Measurements from ENCODE around the gene GALNT18.

GALNT18 gene

DNA sequence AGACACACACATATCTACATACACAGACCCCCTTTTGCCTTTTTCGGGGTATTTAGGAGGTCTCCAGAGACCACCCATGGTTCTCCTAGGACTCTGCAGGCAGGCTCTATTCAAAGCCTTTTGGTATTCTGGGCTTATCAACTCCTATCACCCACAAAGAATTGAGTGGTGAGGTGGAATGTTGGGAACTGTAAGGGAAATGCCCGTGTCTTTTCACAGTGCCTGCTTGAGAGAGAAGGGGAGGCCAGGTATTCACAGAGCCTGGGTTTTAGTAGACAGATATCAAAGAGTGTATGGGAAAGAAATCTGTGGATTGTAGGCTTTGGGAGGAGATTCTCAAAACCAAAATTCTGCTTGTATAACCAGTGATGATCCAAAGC, 224.8 kb downstream of the GALNT18 start:
- Histone ChIP-seq H3K4me3 (ENCODE audit: control insufficient read depth in 1 of 7, extremely low read depth in 1 of 7, insufficient read depth in 4 of 7, low read depth in 2 of 7, low read length in 6 of 7) (no peak overlapping the region), H3K27me3 (replicated peaks in 2 of 5; ENCODE audit: control insufficient read depth in 4 of 5, insufficient read depth in 5 of 5, low read length in 4 of 5) (peaks cover 0 to 30% (median 6%) of the 10 kb centered on the region in 5 experiments), H3K36me3 (ENCODE audit: control insufficient read depth in 4 of 4, insufficient read depth in 4 of 4, low read length in 3 of 4) (no peaks in the 10 kb centered on the region), H3K4me1 (ENCODE audit: control extremely low read depth in 1 of 4, control insufficient read depth in 4 of 4, insufficient read depth in 4 of 4, low read length in 3 of 4) (no peaks in the 10 kb centered on the region), H3K27ac (ENCODE audit: insufficient read depth in 1 of 2, low read depth in 1 of 2, low read length in 2 of 2, poor library complexity in 1 of 2, severe bottlenecking in 2 of 2) (no peak overlapping the region), H3K9me3 (ENCODE audit: control extremely low read depth in 1 of 5, control insufficient read depth in 4 of 5, insufficient read depth in 2 of 5, low read depth in 1 of 5, low read length in 4 of 5) (no peaks in the 10 kb centered on the region)
- WGBS (ENCODE audit: insufficient coverage) = 88% methylated on average over 1 of the region's 2 CpGs
- DNase-seq = no peak
- CTCF ChIA-PET = interaction anchor here (0.8 kb wide), 1 partner anchor 225 kb away, joined by 3 read pairs; the partner anchor contains the start of gene GALNT18
- POLR2A ChIA-PET = no interaction called here

DNA sequence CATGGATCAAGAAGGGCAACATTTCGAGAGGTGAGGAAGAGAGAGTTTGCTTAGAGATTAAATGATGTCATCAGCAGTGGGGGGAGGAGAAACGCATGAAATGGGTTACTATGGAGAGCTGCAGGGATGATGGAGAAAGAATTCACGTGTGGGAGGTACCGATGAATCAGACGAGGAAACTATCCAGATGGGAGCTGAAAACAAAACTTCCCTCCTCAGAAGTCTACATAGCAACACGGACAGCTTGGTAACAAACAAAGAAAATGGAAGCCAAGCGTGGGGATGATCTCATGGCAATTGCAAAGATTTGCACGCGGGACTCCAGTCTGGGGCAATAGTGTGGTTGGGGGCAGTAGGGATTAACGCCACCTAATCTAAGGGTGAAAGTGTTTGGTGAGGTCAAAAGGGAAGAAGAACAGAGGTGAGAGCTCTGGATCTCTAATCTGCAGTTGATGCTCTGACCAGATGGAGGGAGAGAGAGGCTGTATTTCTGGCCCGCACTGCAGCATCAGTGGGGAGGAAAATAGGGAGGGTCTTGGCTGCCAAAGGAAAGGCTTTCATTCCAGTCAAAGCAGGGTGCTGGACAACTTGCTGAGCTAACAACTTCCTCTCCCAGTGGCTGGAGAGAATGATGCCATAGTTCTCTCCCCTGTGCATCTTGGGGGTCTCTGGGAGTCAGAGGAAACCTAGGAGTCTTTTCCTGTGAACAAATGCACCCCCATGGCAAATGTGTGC, 225.3 kb downstream of the GALNT18 start:
- Histone ChIP-seq H3K4me1 (ENCODE audit: control extremely low read depth in 1 of 4, control insufficient read depth in 4 of 4, insufficient read depth in 4 of 4, low read length in 3 of 4) (no peaks in the 10 kb centered on the region), H3K4me3 (ENCODE audit: control insufficient read depth in 1 of 7, extremely low read depth in 1 of 7, insufficient read depth in 4 of 7, low read depth in 2 of 7, low read length in 6 of 7) (no peak overlapping the region), H3K36me3 (ENCODE audit: control insufficient read depth in 4 of 4, insufficient read depth in 4 of 4, low read length in 3 of 4) (no peaks in the 10 kb centered on the region), H3K27me3 (replicated peaks in 2 of 5; ENCODE audit: control insufficient read depth in 4 of 5, insufficient read depth in 5 of 5, low read length in 4 of 5) (peaks cover 0 to 30% (median 6%) of the 10 kb centered on the region in 5 experiments), H3K27ac (ENCODE audit: insufficient read depth in 1 of 2, low read depth in 1 of 2, low read length in 2 of 2, poor library complexity in 1 of 2, severe bottlenecking in 2 of 2) (no peak overlapping the region), H3K9me3 (ENCODE audit: control extremely low read depth in 1 of 5, control insufficient read depth in 4 of 5, insufficient read depth in 2 of 5, low read depth in 1 of 5, low read length in 4 of 5) (no peaks in the 10 kb centered on the region)
- DNase-seq = no peak
- CTCF ChIA-PET = interaction anchor here (0.8 kb wide), 1 partner anchor 225 kb away, joined by 3 read pairs; the partner anchor contains the start of gene GALNT18
- 91% methylated on average over 10 of the region's 11 CpGs for WGBS (ENCODE audit: insufficient coverage)
- POLR2A ChIA-PET = no interaction called here

DNA sequence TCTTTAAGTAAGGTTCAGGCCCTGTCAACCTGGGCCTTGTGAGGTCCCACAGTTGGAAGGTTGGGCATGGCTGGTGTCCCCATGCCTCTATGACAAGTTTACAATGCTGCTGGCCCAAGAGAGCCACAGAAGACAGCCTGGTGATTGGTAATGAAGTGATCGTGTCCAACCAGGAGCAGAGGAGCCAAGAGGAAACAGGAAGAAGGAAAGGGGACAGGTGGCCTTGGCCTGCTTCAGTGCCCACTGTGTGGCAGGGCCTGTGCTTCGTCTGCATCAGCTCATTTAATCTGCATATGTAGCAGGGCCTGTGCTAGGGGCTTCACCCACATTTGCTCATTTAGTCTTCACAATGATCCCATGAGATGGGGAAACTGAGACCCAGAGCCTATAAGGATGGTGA, 226.7 kb downstream of the GALNT18 start:
- 100% methylated on average over 2 of the region's 2 CpGs for WGBS (ENCODE audit: insufficient coverage)
- Histone ChIP-seq H3K27ac (ENCODE audit: insufficient read depth in 1 of 2, low read depth in 1 of 2, low read length in 2 of 2, poor library complexity in 1 of 2, severe bottlenecking in 2 of 2) (no peak overlapping the region), H3K36me3 (ENCODE audit: control insufficient read depth in 4 of 4, insufficient read depth in 4 of 4, low read length in 3 of 4) (no peaks in the 10 kb centered on the region), H3K4me3 (ENCODE audit: control insufficient read depth in 1 of 7, extremely low read depth in 1 of 7, insufficient read depth in 4 of 7, low read depth in 2 of 7, low read length in 6 of 7) (no peak overlapping the region), H3K9me3 (ENCODE audit: control extremely low read depth in 1 of 5, control insufficient read depth in 4 of 5, insufficient read depth in 2 of 5, low read depth in 1 of 5, low read length in 4 of 5) (no peaks in the 10 kb centered on the region), H3K4me1 (ENCODE audit: control extremely low read depth in 1 of 4, control insufficient read depth in 4 of 4, insufficient read depth in 4 of 4, low read length in 3 of 4) (no peaks in the 10 kb centered on the region), H3K27me3 (replicated peaks in 2 of 5; ENCODE audit: control insufficient read depth in 4 of 5, insufficient read depth in 5 of 5, low read length in 4 of 5) (peaks cover 0 to 20% (median 6%) of the 10 kb centered on the region in 5 experiments)
- ChIA-PET POLR2A (no interaction called here), CTCF (no interaction called here)
- DNase-seq = no peak

- Histone ChIP-seq H3K27ac (ENCODE audit: insufficient read depth in 1 of 2, low read depth in 1 of 2, low read length in 2 of 2, poor library complexity in 1 of 2, severe bottlenecking in 2 of 2) (no peak overlapping the region), H3K36me3 (ENCODE audit: control insufficient read depth in 4 of 4, insufficient read depth in 4 of 4, low read length in 3 of 4) (no peaks in the 10 kb centered on the region), H3K4me1 (ENCODE audit: control extremely low read depth in 1 of 4, control insufficient read depth in 4 of 4, insufficient read depth in 4 of 4, low read length in 3 of 4) (no peaks in the 10 kb centered on the region), H3K4me3 (ENCODE audit: control insufficient read depth in 1 of 7, extremely low read depth in 1 of 7, insufficient read depth in 4 of 7, low read depth in 2 of 7, low read length in 6 of 7) (no peak overlapping the region), H3K27me3 (replicated peaks in 2 of 5; ENCODE audit: control insufficient read depth in 4 of 5, insufficient read depth in 5 of 5, low read length in 4 of 5) (peaks cover 0 to 20% (median 6%) of the 10 kb centered on the region in 5 experiments), H3K9me3 (ENCODE audit: control extremely low read depth in 1 of 5, control insufficient read depth in 4 of 5, insufficient read depth in 2 of 5, low read depth in 1 of 5, low read length in 4 of 5) (no peaks in the 10 kb centered on the region)
- ChIA-PET POLR2A (no interaction called here), CTCF (no interaction called here)
- no peak for DNase-seq
Observed at GRCh38 chr11:11394241-11394640, 227.6 kb downstream of the GALNT18 start.

- H3K27ac ChIP-seq (ENCODE audit: insufficient read depth in 1 of 2, low read depth in 1 of 2, low read length in 2 of 2, poor library complexity in 1 of 2, severe bottlenecking in 2 of 2) = no peak overlapping the region
- ChIA-PET POLR2A (no interaction called here), CTCF (no interaction called here)
- H3K4me1 ChIP-seq (ENCODE audit: control extremely low read depth in 1 of 4, control insufficient read depth in 4 of 4, insufficient read depth in 4 of 4, low read length in 3 of 4) = no peaks in the 10 kb centered on the region
- no peaks in the 10 kb centered on the region for H3K36me3 ChIP-seq (ENCODE audit: control insufficient read depth in 4 of 4, insufficient read depth in 4 of 4, low read length in 3 of 4)
- H3K27me3 ChIP-seq (replicated peaks in 2 of 5; ENCODE audit: control insufficient read depth in 4 of 5, insufficient read depth in 5 of 5, low read length in 4 of 5) = peaks cover 0 to 21% (median 5%) of the 10 kb centered on the region in 5 experiments
- H3K9me3 ChIP-seq (ENCODE audit: control extremely low read depth in 1 of 5, control insufficient read depth in 4 of 5, insufficient read depth in 2 of 5, low read depth in 1 of 5, low read length in 4 of 5) = no peaks in the 10 kb centered on the region
- no peak for DNase-seq
- WGBS (ENCODE audit: insufficient coverage) = 97% methylated on average over 11 of the region's 13 CpGs
- H3K4me3 ChIP-seq (ENCODE audit: control insufficient read depth in 1 of 7, extremely low read depth in 1 of 7, insufficient read depth in 4 of 7, low read depth in 2 of 7, low read length in 6 of 7) = no peak overlapping the region
Observed at GRCh38 chr11:11391796-11392463, 229.9 kb downstream of the GALNT18 start.

DNA sequence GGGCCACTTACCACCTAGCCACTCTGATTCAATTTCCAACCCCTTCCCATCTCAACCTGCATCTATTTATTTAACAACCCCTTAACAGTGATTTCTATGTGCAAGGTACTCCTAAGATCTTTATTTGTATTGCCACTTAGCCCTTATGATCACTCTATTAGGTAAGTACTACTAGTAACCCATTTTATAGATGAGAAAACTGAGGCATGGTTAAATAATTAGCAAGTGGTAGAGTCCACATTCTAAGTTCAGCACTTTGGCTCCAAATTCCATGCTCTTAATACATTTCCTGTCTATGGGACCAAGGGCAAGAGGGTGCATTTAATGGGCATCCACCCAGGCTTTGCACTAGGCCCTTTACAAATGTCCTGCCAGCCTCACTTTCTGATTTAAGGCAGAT, 230.6 kb downstream of the GALNT18 start:
- H3K36me3 ChIP-seq (ENCODE audit: control insufficient read depth in 4 of 4, insufficient read depth in 4 of 4, low read length in 3 of 4) = no peaks in the 10 kb centered on the region
- ChIA-PET POLR2A (no interaction called here), CTCF (no interaction called here)
- H3K27ac ChIP-seq (ENCODE audit: insufficient read depth in 1 of 2, low read depth in 1 of 2, low read length in 2 of 2, poor library complexity in 1 of 2, severe bottlenecking in 2 of 2) = no peak overlapping the region
- peaks cover 0 to 18% (median 2%) of the 10 kb centered on the region in 5 experiments for H3K27me3 ChIP-seq (replicated peaks in 2 of 5; ENCODE audit: control insufficient read depth in 4 of 5, insufficient read depth in 5 of 5, low read length in 4 of 5)
- H3K4me3 ChIP-seq (ENCODE audit: control insufficient read depth in 1 of 7, extremely low read depth in 1 of 7, insufficient read depth in 4 of 7, low read depth in 2 of 7, low read length in 6 of 7) = no peak overlapping the region
- no peaks in the 10 kb centered on the region for H3K4me1 ChIP-seq (ENCODE audit: control extremely low read depth in 1 of 4, control insufficient read depth in 4 of 4, insufficient read depth in 4 of 4, low read length in 3 of 4)
- no peak for DNase-seq
- H3K9me3 ChIP-seq (ENCODE audit: control extremely low read depth in 1 of 5, control insufficient read depth in 4 of 5, insufficient read depth in 2 of 5, low read depth in 1 of 5, low read length in 4 of 5) = no peaks in the 10 kb centered on the region

GRCh38 chr11:11390068-11390771, 231.6 kb downstream of the GALNT18 start:
- POLR2A ChIA-PET = no interaction called here

More at GRCh38 chr11:11390068-11390771, 231.6 kb downstream of the GALNT18 start:
- Histone ChIP-seq H3K9me3 (ENCODE audit: control extremely low read depth in 1 of 5, control insufficient read depth in 4 of 5, insufficient read depth in 2 of 5, low read depth in 1 of 5, low read length in 4 of 5) (no peaks in the 10 kb centered on the region), H3K27ac (ENCODE audit: insufficient read depth in 1 of 2, low read depth in 1 of 2, low read length in 2 of 2, poor library complexity in 1 of 2, severe bottlenecking in 2 of 2) (no peak overlapping the region), H3K27me3 (replicated peaks in 2 of 5; ENCODE audit: control insufficient read depth in 4 of 5, insufficient read depth in 5 of 5, low read length in 4 of 5) (peaks cover 0 to 12% (median 1%) of the 10 kb centered on the region in 5 experiments), H3K36me3 (ENCODE audit: control insufficient read depth in 4 of 4, insufficient read depth in 4 of 4, low read length in 3 of 4) (no peaks in the 10 kb centered on the region), H3K4me1 (ENCODE audit: control extremely low read depth in 1 of 4, control insufficient read depth in 4 of 4, insufficient read depth in 4 of 4, low read length in 3 of 4) (no peaks in the 10 kb centered on the region), H3K4me3 (ENCODE audit: control insufficient read depth in 1 of 7, extremely low read depth in 1 of 7, insufficient read depth in 4 of 7, low read depth in 2 of 7, low read length in 6 of 7) (no peak overlapping the region)
- 100% methylated on average over 4 of the region's 5 CpGs for WGBS (ENCODE audit: insufficient coverage)
- no peak for DNase-seq
- CTCF ChIA-PET = interaction anchor here (1.7 kb wide), 1 partner anchor 12 kb away, joined by 5 read pairs; no protein-coding TSS in a partner anchor

All from common myeloid progenitor, CD34-positive (primary cell).